Endothelial cell of hepatic sinusoid (primary cell): Measurements from ENCODE around the gene MESP1.

Experiments used
- in situ Hi-C: cut with HindIII; loops from 2 replicates; pipeline ENCODE4 v1.10.0; 2017; ENCODE audit warnings: low sequenced_read_pairs

The MESP1 gene

DNA sequence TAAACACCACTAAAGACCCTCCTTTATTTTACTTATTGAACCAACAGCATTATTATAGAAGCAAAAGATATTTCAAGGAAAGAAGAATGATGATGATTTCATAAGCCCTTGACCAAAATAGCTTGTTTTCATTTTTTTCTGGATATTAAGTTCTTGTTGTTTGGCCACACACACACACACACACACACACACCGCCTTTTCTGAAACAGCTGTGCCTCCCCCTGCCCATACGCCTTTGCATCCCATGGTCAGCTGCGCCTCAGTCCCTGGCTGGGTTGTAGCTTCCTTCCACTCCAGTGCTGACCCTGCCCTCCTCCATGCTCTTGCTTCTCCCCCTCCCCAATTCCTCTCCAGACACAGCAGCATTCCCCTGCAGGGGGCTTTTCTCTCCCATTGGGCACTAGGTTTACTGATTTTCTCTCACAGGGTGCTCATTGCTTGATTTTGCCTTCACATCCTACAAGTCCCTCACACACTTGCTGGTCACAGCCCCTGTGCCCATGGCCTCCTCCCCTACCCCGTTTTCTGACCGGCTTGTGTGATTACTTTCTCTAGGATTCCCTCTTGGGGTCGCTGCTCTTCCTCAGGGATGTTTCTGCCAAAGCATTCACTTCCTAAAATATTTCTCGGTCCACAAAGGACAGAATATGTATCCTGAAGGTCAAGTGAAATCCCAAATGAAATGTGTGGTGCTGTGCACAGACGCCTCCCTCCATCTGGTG, 18.4 kb downstream of the MESP1 start:
- in situ Hi-C loops: no loop called here

DNA sequence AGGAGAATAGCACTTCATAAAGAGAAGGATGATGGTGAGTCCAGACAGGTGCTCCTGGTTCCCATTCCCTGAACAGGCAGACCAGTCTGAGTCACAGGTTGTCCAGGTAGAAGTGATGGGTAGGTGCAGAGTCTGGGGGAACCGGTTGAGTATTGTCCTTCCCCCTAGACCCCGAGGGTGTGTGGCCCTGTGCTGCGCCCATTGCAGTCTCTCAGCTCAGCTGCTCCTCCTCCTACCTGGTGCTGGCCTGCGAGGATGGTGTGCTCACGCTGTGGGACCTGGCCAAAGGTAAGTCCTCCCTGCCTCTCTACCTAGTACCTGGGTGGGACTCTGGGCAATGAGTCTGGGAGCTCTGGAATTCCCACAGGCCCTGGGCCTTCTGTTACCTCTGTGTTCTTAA, 19.8 kb downstream of the MESP1 start:
- in situ Hi-C loops: no loop called here

DNA sequence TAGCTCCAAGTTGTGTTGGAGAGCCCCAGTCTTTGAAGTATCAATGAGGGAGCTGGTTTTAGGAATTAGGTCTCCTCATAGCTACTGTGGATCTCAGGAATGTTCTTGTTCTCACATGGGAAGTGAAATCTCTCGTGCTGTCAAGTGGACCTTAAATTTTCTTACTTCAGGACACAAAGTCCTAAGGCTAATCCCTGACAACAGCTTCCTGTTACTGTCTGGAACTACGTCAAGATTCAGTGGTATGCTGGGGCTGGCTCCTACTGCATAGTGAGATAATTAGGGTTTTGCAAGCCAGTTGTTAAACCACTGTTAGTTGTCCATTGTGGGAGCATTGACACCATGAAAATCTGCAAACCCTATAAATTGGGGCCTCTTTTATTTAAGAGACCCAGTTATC, 22.8 kb downstream of the MESP1 start:
- in situ Hi-C loops: no loop called here

DNA sequence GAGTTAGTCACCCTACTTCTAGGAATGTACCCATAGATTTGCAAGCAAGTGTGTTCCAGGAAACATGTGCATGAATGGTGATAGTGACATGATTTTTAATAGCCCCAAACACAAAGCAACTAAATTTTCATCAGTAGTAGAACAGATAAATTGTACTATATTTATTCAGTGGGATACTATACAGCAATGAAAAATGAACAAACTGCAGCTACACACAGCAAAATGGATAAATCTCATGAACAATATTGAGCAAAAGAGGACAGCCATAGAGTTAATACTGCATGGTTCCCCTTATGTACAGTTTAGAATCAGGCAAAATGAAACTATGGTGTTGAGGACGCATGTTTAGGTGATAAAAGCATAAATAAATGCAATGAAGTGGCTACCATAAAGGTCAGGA, 26.0 kb downstream of the MESP1 start:
- in situ Hi-C loops: no loop called here

DNA sequence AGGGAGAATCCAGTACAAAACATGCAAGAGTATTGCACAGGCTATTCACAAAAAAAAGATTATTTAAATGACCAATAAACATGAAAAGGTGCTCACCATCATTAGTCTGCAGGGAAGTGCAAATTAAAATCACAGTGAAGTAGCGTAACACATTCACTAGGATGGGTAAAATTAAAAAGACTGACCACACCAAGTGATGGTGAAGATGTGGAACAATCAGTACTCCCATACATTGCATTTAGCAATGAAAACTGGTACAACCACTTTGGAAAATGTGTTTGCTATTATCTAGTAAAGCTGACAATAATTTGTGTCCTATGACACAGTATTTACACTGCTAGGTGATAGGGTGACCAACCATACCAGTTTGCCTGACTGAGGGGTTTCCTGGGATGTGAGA, 26.4 kb downstream of the MESP1 start:
- in situ Hi-C loops: no loop called here

DNA sequence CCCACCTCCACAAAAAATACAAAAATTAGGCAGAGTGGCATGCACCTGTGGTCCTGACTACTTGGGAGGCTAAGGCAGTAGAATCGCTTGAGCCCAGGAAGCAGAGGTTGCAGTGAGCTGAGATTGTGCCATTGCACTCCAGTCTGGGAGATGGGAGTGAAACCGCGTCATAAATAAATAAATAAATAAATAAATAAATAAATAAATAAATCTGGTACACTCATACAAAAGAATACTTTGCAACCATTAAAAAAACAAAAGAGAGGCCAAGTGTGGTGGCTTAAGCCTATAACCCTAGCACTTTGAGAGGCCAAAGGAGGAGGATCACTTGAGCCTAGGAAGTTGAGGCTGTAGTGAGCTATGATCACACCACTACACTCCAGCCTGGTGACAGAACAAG, 28.0 kb downstream of the MESP1 start:
- in situ Hi-C loops: no loop called here

DNA sequence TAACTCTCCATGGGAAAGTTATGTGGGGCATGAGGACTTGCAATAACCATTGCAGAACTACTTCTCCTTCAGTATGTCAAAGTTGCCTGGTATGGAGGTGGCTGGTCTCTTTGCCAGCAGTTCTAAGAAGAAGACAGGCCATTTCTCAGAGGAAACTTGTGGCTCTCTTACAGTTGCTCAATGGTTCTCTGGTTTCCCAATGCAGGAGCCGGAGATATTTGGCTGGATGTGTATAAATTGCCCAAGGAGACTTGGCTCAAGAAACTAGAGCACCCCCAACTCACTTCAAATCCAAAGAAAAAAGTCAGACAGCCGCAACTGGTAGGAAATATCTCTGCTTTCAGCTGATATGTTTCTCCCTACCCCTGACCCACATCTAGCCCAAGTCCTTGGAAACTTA, 36.3 kb downstream of the MESP1 start:
- in situ Hi-C loops: no loop called here

DNA sequence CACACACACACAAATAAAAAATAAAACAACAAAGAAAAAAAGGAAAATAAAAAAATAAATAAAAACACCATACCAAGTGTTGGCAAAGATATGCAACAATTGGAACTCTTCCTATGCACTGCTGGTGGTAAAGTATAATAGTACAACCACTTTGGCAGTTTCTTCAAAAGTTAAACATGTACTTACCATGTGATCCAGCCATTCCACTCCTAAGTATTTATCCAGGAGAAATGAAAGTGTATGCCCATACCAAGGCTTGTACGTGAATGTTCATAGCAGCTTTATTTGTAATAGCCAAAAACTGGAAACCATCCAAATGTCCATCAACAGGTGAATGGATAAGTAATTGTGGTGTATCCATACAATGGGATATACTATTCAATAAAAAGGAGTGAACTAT, 43.5 kb downstream of the MESP1 start:
- in situ Hi-C loops: no loop called here

DNA sequence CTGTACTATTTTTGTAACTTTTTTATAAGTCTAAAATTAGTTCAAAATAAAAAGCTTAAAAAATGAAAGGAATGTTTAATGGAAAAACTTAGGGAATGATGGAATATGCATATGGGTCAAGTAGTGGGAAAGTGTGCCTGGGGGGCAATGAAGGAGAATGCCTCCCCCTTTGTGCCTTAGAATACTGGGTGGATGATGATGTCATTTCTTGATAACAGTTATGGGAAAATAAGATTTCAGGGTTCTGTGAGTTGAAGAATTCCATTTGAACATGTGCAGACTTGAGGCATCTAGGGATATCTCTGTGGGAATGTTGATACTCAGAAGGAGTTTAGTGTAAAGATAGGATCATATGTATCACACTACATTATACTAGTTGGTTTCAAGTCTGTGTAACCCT, 46.6 kb downstream of the MESP1 start:
- in situ Hi-C loops: no loop called here
